IMR-90 (cell line): ENCODE results near the gene VPS26C. TPM values are rescaled to one million over a fixed set of nuclear protein-coding genes. Genes with fewer than 3 reads are reported as not detected.

Experiments
- ATAC-seq: fragments of 200-7000 bp; cut with Tn5 transposase; 2 replicates; pipeline ENCODE4 v1.9.1; 2020; ENCODE audit warnings: low read depth, mild to moderate bottlenecking, moderate library complexity
- BruUV-seq: library from RNA; stranded (reverse); fragments of 400-500 nt; replicated peaks from 2 replicates; lab custom pipeline; 2021; lab: Mats Ljungman, UMichigan
- CTCF ChIA-PET: fragments of 300-600 bp; formaldehyde crosslinking; extraction: SDS; loops from one replicate; lab custom pipeline; 2021; ENCODE audit warnings: antibody characterized with exemption; lab: Yijun Ruan, JAX
- POLR2A ChIA-PET: fragments of 300-600 bp; sonication (Branson Sonifier 250); formaldehyde crosslinking; loops from one replicate; lab custom pipeline; 2022; ENCODE audit warnings: antibody characterized with exemption; ENCODE audit not compliant: unreplicated experiment; lab: Charles Lee
- DNase-seq: peaks from one replicate; pipeline ENCODE4 v3.0.0; 2013
- H2AFZ ChIP-seq: replicated peaks from 2 replicates; pipeline ENCODE3; 2013; ENCODE audit warnings: low read length, mild to moderate bottlenecking; ENCODE audit not compliant: poor library complexity
- H2AK5ac ChIP-seq: 2 replicates; pipeline ENCODE4 v1.6.1; 2013; ENCODE audit warnings: low read depth, low read length, inconsistent platforms
- H2AK9ac ChIP-seq: replicated peaks from 2 replicates; pipeline ENCODE3; 2013; ENCODE audit warnings: mild to moderate bottlenecking, low read depth, low read length, moderate library complexity; ENCODE audit not compliant: poor library complexity
- H2BK120ac ChIP-seq: 2 replicates; pipeline ENCODE4 v1.6.1; 2013; ENCODE audit warnings: low read depth, low read length, inconsistent platforms
- H2BK15ac ChIP-seq: 3 replicates; pipeline ENCODE4 v1.6.1; 2013; ENCODE audit warnings: low read depth, low read length, inconsistent platforms
- H2BK20ac ChIP-seq: 2 replicates; pipeline ENCODE4 v1.6.1; 2013; ENCODE audit warnings: low read depth, mild to moderate bottlenecking, inconsistent platforms, low read length, moderate library complexity
- H2BK5ac ChIP-seq: 2 replicates; pipeline ENCODE4 v1.6.1; 2013; ENCODE audit warnings: mild to moderate bottlenecking, low read depth, low read length, inconsistent platforms; ENCODE audit not compliant: poor library complexity, severe bottlenecking
- H3K14ac ChIP-seq: replicated peaks from 2 replicates; pipeline ENCODE4 v1.6.1; 2013; ENCODE audit warnings: low read depth, low read length, inconsistent platforms
- H3K18ac ChIP-seq: 2 replicates; pipeline ENCODE4 v1.6.1; 2013; ENCODE audit warnings: low read depth, low read length, control low read depth
- H3K23ac ChIP-seq: 2 replicates; pipeline ENCODE4 v1.6.1; 2013; ENCODE audit warnings: low read depth, low read length, inconsistent platforms
- H3K27ac ChIP-seq: 2 replicates; pipeline ENCODE4 v1.5.1; 2013; ENCODE audit warnings: mild to moderate bottlenecking, control low read depth, low read length; ENCODE audit not compliant: insufficient read depth
- H3K27me3 ChIP-seq: 2 replicates; pipeline ENCODE4 v1.6.1; 2013; ENCODE audit warnings: low read length; ENCODE audit not compliant: control insufficient read depth, insufficient read depth
- H3K36me3 ChIP-seq: 2 replicates; pipeline ENCODE4 v1.6.1; 2013; ENCODE audit warnings: low read length, mixed read lengths; ENCODE audit not compliant: control insufficient read depth, insufficient read depth
- H3K4ac ChIP-seq: 2 replicates; pipeline ENCODE4 v1.6.1; 2013; ENCODE audit warnings: low read depth, low read length, inconsistent platforms
- H3K4me1 ChIP-seq: 2 replicates; pipeline ENCODE4 v1.6.1; 2013; ENCODE audit warnings: low read length, mixed read lengths; ENCODE audit not compliant: control insufficient read depth, insufficient read depth
- H3K4me2 ChIP-seq: 2 replicates; pipeline ENCODE4 v1.6.1; 2013; ENCODE audit warnings: low read depth, mild to moderate bottlenecking, control low read depth, low read length, moderate library complexity
- H3K4me3 ChIP-seq: 2 replicates; pipeline ENCODE4 v1.5.1; 2013; ENCODE audit warnings: low read depth, mild to moderate bottlenecking, control low read depth, low read length, moderate library complexity; ENCODE audit not compliant: insufficient read depth
- H3K56ac ChIP-seq: 2 replicates; pipeline ENCODE4 v1.6.1; 2013; ENCODE audit warnings: low read length, inconsistent platforms; ENCODE audit not compliant: insufficient read depth; ENCODE audit errors: extremely low read depth
- H3K79me1 ChIP-seq, 2 experiments: 2 replicates each; pipeline ENCODE4 v1.6.1; 2013; ENCODE audit warnings: low read length in 2 of 2, inconsistent platforms in 1 of 2, low read depth in 1 of 2
- H3K9ac ChIP-seq: 2 replicates; pipeline ENCODE4 v1.6.1; 2013; ENCODE audit warnings: low read depth, low read length, control low read depth
- H3K9me1 ChIP-seq: 2 replicates; pipeline ENCODE4 v1.6.1; 2013; ENCODE audit warnings: low read length, inconsistent platforms; ENCODE audit not compliant: insufficient read depth
- H3K9me3 ChIP-seq: 2 replicates; pipeline ENCODE4 v1.6.1; 2013; ENCODE audit warnings: low read length; ENCODE audit not compliant: control insufficient read depth, insufficient read depth
- H4K20me1 ChIP-seq: 2 replicates; pipeline ENCODE4 v1.6.1; 2013; ENCODE audit warnings: low read length, inconsistent platforms; ENCODE audit not compliant: insufficient read depth
- H4K5ac ChIP-seq: 2 replicates; pipeline ENCODE4 v1.6.1; 2013; ENCODE audit warnings: mild to moderate bottlenecking, low read depth, low read length, control low read depth
- H4K8ac ChIP-seq, 2 experiments: 2 replicates each; pipeline ENCODE4 v1.6.1; 2013; ENCODE audit warnings: low read depth in 2 of 2, low read length in 2 of 2, control low read depth in 1 of 2, inconsistent platforms in 1 of 2
- H4K91ac ChIP-seq: 2 replicates; pipeline ENCODE4 v1.6.1; 2013; ENCODE audit warnings: low read depth, low read length, inconsistent platforms; ENCODE audit not compliant: insufficient read depth
- BHLHE40 ChIP-seq: fragments of 150-350 bp; IDR thresholded peaks from 2 replicates; pipeline ENCODE4 v1.6.1; 2016; ENCODE audit warnings: mild to moderate bottlenecking, low read depth, low read length
- CEBPB ChIP-seq: IDR thresholded peaks from 2 replicates; pipeline ENCODE4 v1.6.1; 2012; ENCODE audit warnings: low read depth, low read length, improper control_type of control experiment
- CHD1 ChIP-seq: IDR thresholded peaks from 2 replicates; pipeline ENCODE4 v1.6.1; 2012; ENCODE audit warnings: low read depth, low read length, improper control_type of control experiment
- ELK1 ChIP-seq: fragments of 150-350 bp; IDR thresholded peaks from 2 replicates; pipeline ENCODE4 v1.6.1; 2016; ENCODE audit warnings: low read depth, mild to moderate bottlenecking, low read length, moderate library complexity, borderline replicate concordance
- FOS ChIP-seq: fragments of 150-350 bp; IDR thresholded peaks from 2 replicates; pipeline ENCODE4 v1.6.1; 2016; ENCODE audit warnings: low read depth, low read length
- MAFK ChIP-seq: IDR thresholded peaks from 2 replicates; pipeline ENCODE4 v1.6.1; 2012; ENCODE audit warnings: low read depth, low read length, improper control_type of control experiment
- MAZ ChIP-seq: IDR thresholded peaks from 2 replicates; pipeline ENCODE4 v1.6.1; 2012; ENCODE audit warnings: low read depth, mild to moderate bottlenecking, low read length, improper control_type of control experiment, moderate library complexity, borderline replicate concordance
- MXI1 ChIP-seq: IDR thresholded peaks from 2 replicates; pipeline ENCODE4 v1.6.1; 2012; ENCODE audit warnings: low read depth, mild to moderate bottlenecking, low read length, moderate library complexity, borderline replicate concordance
- NFE2L2 ChIP-seq: fragments of 150-350 bp; IDR thresholded peaks from 2 replicates; pipeline ENCODE4 v1.6.1; 2016; ENCODE audit warnings: low read depth, mild to moderate bottlenecking, low read length
- POLR2A ChIP-seq: IDR thresholded peaks from 2 replicates; pipeline ENCODE4 v1.6.1; 2012; ENCODE audit warnings: mild to moderate bottlenecking, low read depth, low read length
- RAD21 ChIP-seq: IDR thresholded peaks from 2 replicates; pipeline ENCODE4 v1.6.1; 2012; ENCODE audit warnings: low read length, improper control_type of control experiment
- RCOR1 ChIP-seq: IDR thresholded peaks from 2 replicates; pipeline ENCODE4 v1.6.1; 2012; ENCODE audit warnings: mild to moderate bottlenecking, low read length, improper control_type of control experiment; ENCODE audit not compliant: insufficient replicate concordance
- RFX5 ChIP-seq: IDR thresholded peaks from 2 replicates; pipeline ENCODE4 v1.8.0; 2012; ENCODE audit warnings: low read depth, mild to moderate bottlenecking, low read length, moderate library complexity
- SMC3 ChIP-seq: fragments of 150-350 bp; IDR thresholded peaks from 2 replicates; pipeline ENCODE4 v1.6.1; 2016; ENCODE audit warnings: low read depth, mild to moderate bottlenecking, antibody characterized with exemption, low read length, moderate library complexity
- WGBS, 2 experiments: methylation state at CpG; one replicate each; pipeline versions ENCODE4 v1.1.5 to v1.1.7; 2013; ENCODE audit warnings: missing lambda C conversion rate in 2 of 2; ENCODE audit not compliant: insufficient read length in 1 of 2; ENCODE audit errors: extremely low coverage in 2 of 2; 5-methylcytosine and 5-hydroxymethylcytosine counted together
- dilution Hi-C: fragments of 300-500 bp; cut with HindIII; formaldehyde crosslinking; loops from one replicate; pipeline ENCODE4 v1.14.3; 2018; ENCODE audit warnings: low sequenced_read_pairs; ENCODE audit not compliant: unreplicated experiment
- in situ Hi-C: fragments of 300-500 bp; cut with MboI; formaldehyde crosslinking; loops from 3 replicates; pipeline ENCODE4 v1.14.3; 2019; ENCODE audit warnings: low sequenced_read_pairs, inconsistent platforms, mixed read lengths
- intact Hi-C: fragments of 100-400 bp; cut with micrococcal nuclease; formaldehyde crosslinking; loops from 2 replicates; pipeline ENCODE4 v1.10.0; 2022
- polyA plus RNA-seq, 3 experiments: library from polyadenylated mRNA; depleted of rRNA; stranded (reverse); fragments of >200 nt; gene quantifications; 2 replicates each; pipeline ENCODE4 v1.2.3, GENCODE V29; 2012; ENCODE audit warnings: low replicate concordance in 1 of 3
- total RNA-seq: library from RNA; depleted of rRNA; stranded (reverse); fragments of >200 nt; gene quantifications from 2 replicates; pipeline ENCODE4 v1.2.3, GENCODE V29; 2012
- TF ChIP-seq, protein P1 (sequence below): conservative IDR thresholded peaks from 2 replicates; pipeline ENCODE4 v1.5.1; 2012; ENCODE audit warnings: mild to moderate bottlenecking, low read depth, low read length, improper control_type of control experiment
- TF ChIP-seq, protein P2 (sequence below): fragments of 150-350 bp; IDR thresholded peaks from 2 replicates; pipeline ENCODE4 v1.6.1; 2017; ENCODE audit warnings: mild to moderate bottlenecking, antibody characterized with exemption, low read length, low read depth

The VPS26C gene
- total and polyA plus RNA-seq, 2 of the 4 experiments (the other 2 are of a cell fraction), result 30.0 to 36.6 TPM

DNA sequence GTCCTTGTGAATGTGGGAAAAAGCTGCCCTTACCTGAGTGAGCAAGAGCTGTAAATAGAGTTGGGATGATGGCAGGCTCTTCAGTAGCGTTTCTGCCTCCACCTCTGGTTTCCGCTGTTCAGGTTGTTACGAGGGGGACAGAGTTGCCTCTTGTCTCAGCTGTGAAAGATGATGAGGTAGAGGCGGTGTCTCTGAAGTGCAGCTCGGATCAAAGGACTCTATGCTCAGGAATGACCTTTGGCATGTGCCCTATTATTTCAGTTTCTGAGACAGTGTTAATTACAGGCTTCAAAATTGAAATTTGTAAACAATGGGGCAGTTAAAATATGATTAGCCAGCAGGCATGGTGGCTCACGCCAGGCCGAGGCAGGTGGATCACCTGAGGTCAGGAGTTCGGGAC lies 70.3 kb downstream of the VPS26C start:
- ChIA-PET POLR2A (no interaction called here), CTCF (no interaction called here)
- Histone ChIP-seq H2BK5ac (no peak overlapping the region), H3K79me1 (peaks cover 22 to 49% of the 10 kb centered on the region in 2 experiments), H3K36me3 (peaks cover 57% of the 10 kb centered on the region), H3K9me1 (peaks cover 24% of the 10 kb centered on the region), H3K14ac (no peak overlapping the region), H3K18ac (no peak overlapping the region), H3K23ac (no peak overlapping the region), H2AK9ac (no peak overlapping the region), H3K56ac (no peak overlapping the region), H2BK120ac (no peak overlapping the region), H4K8ac (no peak overlapping the region), H3K27me3 (no peaks in the 10 kb centered on the region), H3K27ac (no peak overlapping the region), H4K20me1 (peaks cover 9% of the 10 kb centered on the region; the same call in 1 of the 2 replicates), H2AFZ (no peak overlapping the region), H2AK5ac (no peak overlapping the region), H3K9ac (no peak overlapping the region), H3K4me1 (peaks cover 7% of the 10 kb centered on the region), H3K4me2 (no peak overlapping the region), H4K91ac (no peak overlapping the region), H3K4ac (no peak overlapping the region), H2BK20ac (no peak overlapping the region), H4K5ac (no peak overlapping the region), H3K4me3 (no peak overlapping the region), H3K9me3 (no peaks in the 10 kb centered on the region), H2BK15ac (no peak overlapping the region)
- intact Hi-C loops (no loop called here), dilution Hi-C loops (no loop called here), in situ Hi-C loops (no loop called here)
- no TSS peak for BruUV-seq
- no peak for ATAC-seq
- DNase-seq, result no peak
- 83% methylated on average over 2 of the region's 8 CpGs; no CpG with 5 or more reads in 1 of the 2 experiments for WGBS, 2 experiments
- TF ChIP-seq MAFK (no peak), RCOR1 (no peak), MXI1 (no peak), NFE2L2 (no peak), BHLHE40 (no peak), RFX5 (no peak), CEBPB (no peak), CHD1 (no peak), SMC3 (no peak), ELK1 (no peak), POLR2A (no peak), MAZ (no peak), RAD21 (no peak), FOS (no peak)
- TF ChIP-seq, protein P1, sequence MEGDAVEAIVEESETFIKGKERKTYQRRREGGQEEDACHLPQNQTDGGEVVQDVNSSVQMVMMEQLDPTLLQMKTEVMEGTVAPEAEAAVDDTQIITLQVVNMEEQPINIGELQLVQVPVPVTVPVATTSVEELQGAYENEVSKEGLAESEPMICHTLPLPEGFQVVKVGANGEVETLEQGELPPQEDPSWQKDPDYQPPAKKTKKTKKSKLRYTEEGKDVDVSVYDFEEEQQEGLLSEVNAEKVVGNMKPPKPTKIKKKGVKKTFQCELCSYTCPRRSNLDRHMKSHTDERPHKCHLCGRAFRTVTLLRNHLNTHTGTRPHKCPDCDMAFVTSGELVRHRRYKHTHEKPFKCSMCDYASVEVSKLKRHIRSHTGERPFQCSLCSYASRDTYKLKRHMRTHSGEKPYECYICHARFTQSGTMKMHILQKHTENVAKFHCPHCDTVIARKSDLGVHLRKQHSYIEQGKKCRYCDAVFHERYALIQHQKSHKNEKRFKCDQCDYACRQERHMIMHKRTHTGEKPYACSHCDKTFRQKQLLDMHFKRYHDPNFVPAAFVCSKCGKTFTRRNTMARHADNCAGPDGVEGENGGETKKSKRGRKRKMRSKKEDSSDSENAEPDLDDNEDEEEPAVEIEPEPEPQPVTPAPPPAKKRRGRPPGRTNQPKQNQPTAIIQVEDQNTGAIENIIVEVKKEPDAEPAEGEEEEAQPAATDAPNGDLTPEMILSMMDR, result no peak
- TF ChIP-seq, protein P2, sequence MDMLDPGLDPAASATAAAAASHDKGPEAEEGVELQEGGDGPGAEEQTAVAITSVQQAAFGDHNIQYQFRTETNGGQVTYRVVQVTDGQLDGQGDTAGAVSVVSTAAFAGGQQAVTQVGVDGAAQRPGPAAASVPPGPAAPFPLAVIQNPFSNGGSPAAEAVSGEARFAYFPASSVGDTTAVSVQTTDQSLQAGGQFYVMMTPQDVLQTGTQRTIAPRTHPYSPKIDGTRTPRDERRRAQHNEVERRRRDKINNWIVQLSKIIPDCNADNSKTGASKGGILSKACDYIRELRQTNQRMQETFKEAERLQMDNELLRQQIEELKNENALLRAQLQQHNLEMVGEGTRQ, result no peak
